Neural cell (in vitro differentiated cells): ENCODE data around the gene ACKR1. TPM values are rescaled to one million over a fixed set of nuclear protein-coding genes. Genes with fewer than 3 reads are reported as not detected.

ENCODE experiments used
- H2AFZ ChIP-seq: fragments of 200-600, 300-800 bp; sonication (generic), shearing (Covaris generic); 2 replicates; pipeline ENCODE4 v1.6.0; 2014; ENCODE audit warnings: low read depth, mild to moderate bottlenecking, antibody characterized with exemption, low read length, moderate library complexity
- H3F3A ChIP-seq: fragments of 200-600 bp; shearing (Covaris generic); 2 replicates; pipeline ENCODE4 v1.6.1; 2016; ENCODE audit warnings: mild to moderate bottlenecking, moderate library complexity, mixed read lengths, antibody characterized with exemption, low read length; ENCODE audit not compliant: insufficient read depth, poor library complexity, severe bottlenecking
- H3K27ac ChIP-seq: fragments of 200-600, 300-800 bp; sonication (generic), shearing (Covaris generic); 2 replicates; pipeline ENCODE4 v1.5.1; 2014; ENCODE audit warnings: mild to moderate bottlenecking, low read length, moderate library complexity
- H3K27me3 ChIP-seq: fragments of 300-800, 200-600 bp; sonication (generic), shearing (Covaris generic); 2 replicates; pipeline ENCODE4 v1.6.0; 2014; ENCODE audit warnings: mild to moderate bottlenecking, low read depth, low read length, moderate library complexity; ENCODE audit not compliant: insufficient read depth
- H3K36me3 ChIP-seq: fragments of 300-800, 200-600 bp; sonication (generic), shearing (Covaris generic); 2 replicates; pipeline ENCODE4 v1.5.1; 2014; ENCODE audit warnings: mild to moderate bottlenecking, antibody characterized with exemption, low read length, moderate library complexity; ENCODE audit not compliant: insufficient read depth
- H3K4me2 ChIP-seq: fragments of 300-800, 200-600 bp; sonication (generic), shearing (Covaris generic); 2 replicates; pipeline ENCODE4 v1.6.0; 2014; ENCODE audit warnings: mild to moderate bottlenecking, low read length
- H3K4me3 ChIP-seq: fragments of 300-800, 200-600 bp; sonication (generic), shearing (Covaris generic); 2 replicates; pipeline ENCODE4 v1.5.1; 2014; ENCODE audit warnings: mild to moderate bottlenecking, low read length, moderate library complexity
- H3K79me2 ChIP-seq: fragments of 200-600 bp; shearing (Covaris generic); replicated peaks from 2 replicates; pipeline ENCODE4 v1.6.0; 2014; ENCODE audit warnings: mild to moderate bottlenecking, low read length, moderate library complexity; ENCODE audit not compliant: insufficient read depth
- H3K9ac ChIP-seq: fragments of 300-800, 200-600 bp; sonication (generic), shearing (Covaris generic); 2 replicates; pipeline ENCODE4 v1.6.1; 2016; ENCODE audit warnings: mild to moderate bottlenecking, low read length, mixed read lengths
- H3K9me2 ChIP-seq: fragments of 200-600 bp; shearing (Covaris generic); 2 replicates; pipeline ENCODE4 v1.6.1; 2016; ENCODE audit warnings: mild to moderate bottlenecking, low read length, mixed read lengths; ENCODE audit not compliant: insufficient read depth
- H3K9me3 ChIP-seq: fragments of 200-600, 300-800 bp; sonication (generic), shearing (Covaris generic); 2 replicates; pipeline ENCODE4 v1.6.1; 2016; ENCODE audit warnings: mild to moderate bottlenecking, mixed run types, low read length, moderate library complexity, mixed read lengths
- H4K20me1 ChIP-seq: fragments of 200-600 bp; shearing (Covaris generic); 2 replicates; pipeline ENCODE4 v1.6.1; 2016; ENCODE audit warnings: mild to moderate bottlenecking, mixed run types; ENCODE audit not compliant: insufficient read depth
- EP300 ChIP-seq: fragments of 450-650 bp; conservative IDR thresholded peaks from 2 replicates; pipeline ENCODE4 v1.6.1; 2014; ENCODE audit warnings: antibody characterized with exemption, mild to moderate bottlenecking, moderate library complexity; ENCODE audit not compliant: poor library complexity, severe bottlenecking
- EZH2 ChIP-seq: fragments of 200-600, 300-800 bp; shearing (Covaris generic), sonication (generic); IDR thresholded peaks from 2 replicates; pipeline ENCODE4 v1.6.1; 2014; ENCODE audit warnings: antibody characterized with exemption, low read length, borderline replicate concordance, mild to moderate bottlenecking; ENCODE audit not compliant: insufficient read depth, poor library complexity, severe bottlenecking
- MXI1 ChIP-seq: fragments of 450-650 bp; conservative IDR thresholded peaks from 2 replicates; pipeline ENCODE4 v1.6.1; 2014; ENCODE audit warnings: antibody characterized with exemption, mild to moderate bottlenecking; ENCODE audit not compliant: poor library complexity, severe bottlenecking
- POLR2AphosphoS5 ChIP-seq: IDR thresholded peaks from 2 replicates; pipeline ENCODE4 v1.6.1; 2012
- RAD21 ChIP-seq: fragments of 450-650 bp; conservative IDR thresholded peaks from 2 replicates; pipeline ENCODE4 v1.6.1; 2014; ENCODE audit warnings: antibody characterized with exemption, mild to moderate bottlenecking, moderate library complexity
- SMC3 ChIP-seq: fragments of 450-650 bp; conservative IDR thresholded peaks from 2 replicates; pipeline ENCODE4 v1.6.1; 2014; ENCODE audit warnings: antibody characterized with exemption, mild to moderate bottlenecking, moderate library complexity; ENCODE audit not compliant: poor library complexity
- TAF1 ChIP-seq: IDR thresholded peaks from 2 replicates; pipeline ENCODE4 v1.6.1; 2012; ENCODE audit warnings: low read depth
- polyA plus RNA-seq: library from polyadenylated mRNA; depleted of rRNA; stranded (reverse); fragments of >200 nt; gene quantifications from 2 replicates; pipeline ENCODE4 v1.2.3, GENCODE V29; 2014
- TF ChIP-seq, protein P1 (sequence below): IDR thresholded peaks from 2 replicates; pipeline ENCODE4 v1.6.1; 2012; ENCODE audit warnings: borderline replicate concordance
- TF ChIP-seq, protein P2 (sequence below): fragments of 450-650 bp; IDR thresholded peaks from 2 replicates; pipeline ENCODE4 v1.5.1; 2014; ENCODE audit warnings: antibody characterized with exemption, mild to moderate bottlenecking, moderate library complexity; ENCODE audit not compliant: poor library complexity, severe bottlenecking

The ACKR1 gene
- polyA plus RNA-seq, 1 donor from 2014 or later, result 3.3 TPM

- no peaks in the 10 kb centered on the region for H3K27me3 ChIP-seq
- H3K9me3 ChIP-seq, result no peaks in the 10 kb centered on the region
- TF ChIP-seq EP300, result no peak
- TF ChIP-seq POLR2AphosphoS5, result no peak
- TF ChIP-seq EZH2, result no peak
- TF ChIP-seq, protein P1, sequence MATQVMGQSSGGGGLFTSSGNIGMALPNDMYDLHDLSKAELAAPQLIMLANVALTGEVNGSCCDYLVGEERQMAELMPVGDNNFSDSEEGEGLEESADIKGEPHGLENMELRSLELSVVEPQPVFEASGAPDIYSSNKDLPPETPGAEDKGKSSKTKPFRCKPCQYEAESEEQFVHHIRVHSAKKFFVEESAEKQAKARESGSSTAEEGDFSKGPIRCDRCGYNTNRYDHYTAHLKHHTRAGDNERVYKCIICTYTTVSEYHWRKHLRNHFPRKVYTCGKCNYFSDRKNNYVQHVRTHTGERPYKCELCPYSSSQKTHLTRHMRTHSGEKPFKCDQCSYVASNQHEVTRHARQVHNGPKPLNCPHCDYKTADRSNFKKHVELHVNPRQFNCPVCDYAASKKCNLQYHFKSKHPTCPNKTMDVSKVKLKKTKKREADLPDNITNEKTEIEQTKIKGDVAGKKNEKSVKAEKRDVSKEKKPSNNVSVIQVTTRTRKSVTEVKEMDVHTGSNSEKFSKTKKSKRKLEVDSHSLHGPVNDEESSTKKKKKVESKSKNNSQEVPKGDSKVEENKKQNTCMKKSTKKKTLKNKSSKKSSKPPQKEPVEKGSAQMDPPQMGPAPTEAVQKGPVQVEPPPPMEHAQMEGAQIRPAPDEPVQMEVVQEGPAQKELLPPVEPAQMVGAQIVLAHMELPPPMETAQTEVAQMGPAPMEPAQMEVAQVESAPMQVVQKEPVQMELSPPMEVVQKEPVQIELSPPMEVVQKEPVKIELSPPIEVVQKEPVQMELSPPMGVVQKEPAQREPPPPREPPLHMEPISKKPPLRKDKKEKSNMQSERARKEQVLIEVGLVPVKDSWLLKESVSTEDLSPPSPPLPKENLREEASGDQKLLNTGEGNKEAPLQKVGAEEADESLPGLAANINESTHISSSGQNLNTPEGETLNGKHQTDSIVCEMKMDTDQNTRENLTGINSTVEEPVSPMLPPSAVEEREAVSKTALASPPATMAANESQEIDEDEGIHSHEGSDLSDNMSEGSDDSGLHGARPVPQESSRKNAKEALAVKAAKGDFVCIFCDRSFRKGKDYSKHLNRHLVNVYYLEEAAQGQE, result no peak
- TF ChIP-seq SMC3, result no peak
- TF ChIP-seq, protein P2, sequence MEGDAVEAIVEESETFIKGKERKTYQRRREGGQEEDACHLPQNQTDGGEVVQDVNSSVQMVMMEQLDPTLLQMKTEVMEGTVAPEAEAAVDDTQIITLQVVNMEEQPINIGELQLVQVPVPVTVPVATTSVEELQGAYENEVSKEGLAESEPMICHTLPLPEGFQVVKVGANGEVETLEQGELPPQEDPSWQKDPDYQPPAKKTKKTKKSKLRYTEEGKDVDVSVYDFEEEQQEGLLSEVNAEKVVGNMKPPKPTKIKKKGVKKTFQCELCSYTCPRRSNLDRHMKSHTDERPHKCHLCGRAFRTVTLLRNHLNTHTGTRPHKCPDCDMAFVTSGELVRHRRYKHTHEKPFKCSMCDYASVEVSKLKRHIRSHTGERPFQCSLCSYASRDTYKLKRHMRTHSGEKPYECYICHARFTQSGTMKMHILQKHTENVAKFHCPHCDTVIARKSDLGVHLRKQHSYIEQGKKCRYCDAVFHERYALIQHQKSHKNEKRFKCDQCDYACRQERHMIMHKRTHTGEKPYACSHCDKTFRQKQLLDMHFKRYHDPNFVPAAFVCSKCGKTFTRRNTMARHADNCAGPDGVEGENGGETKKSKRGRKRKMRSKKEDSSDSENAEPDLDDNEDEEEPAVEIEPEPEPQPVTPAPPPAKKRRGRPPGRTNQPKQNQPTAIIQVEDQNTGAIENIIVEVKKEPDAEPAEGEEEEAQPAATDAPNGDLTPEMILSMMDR, result no peak
- TF ChIP-seq RAD21, result no peak
- TF ChIP-seq TAF1, result no peak
- TF ChIP-seq MXI1, result no peak
- H3F3A ChIP-seq, result no peaks in the 10 kb centered on the region
- H4K20me1 ChIP-seq, result no peaks in the 10 kb centered on the region
- H3K4me3 ChIP-seq, result no peak overlapping the region
- no peaks in the 10 kb centered on the region for H3K9me2 ChIP-seq
- no peak overlapping the region for H3K27ac ChIP-seq
- H2AFZ ChIP-seq, result no peak overlapping the region
- no peaks in the 10 kb centered on the region for H3K36me3 ChIP-seq
- no peak overlapping the region for H3K9ac ChIP-seq
- no peak overlapping the region for H3K4me2 ChIP-seq
- no peaks in the 10 kb centered on the region for H3K79me2 ChIP-seq
Observed at GRCh38 chr1:159209061-159209460, 4.4 kb downstream of the ACKR1 start.

GRCh38 chr1:159211331-159212136 lies 6.9 kb downstream of the ACKR1 start:
- Histone ChIP-seq H3K36me3 (no peaks in the 10 kb centered on the region), H3K4me3 (no peak overlapping the region), H3K27ac (no peak overlapping the region), H3K4me2 (no peak overlapping the region), H3F3A (no peaks in the 10 kb centered on the region), H3K27me3 (no peaks in the 10 kb centered on the region), H3K9me2 (no peaks in the 10 kb centered on the region), H3K9me3 (no peaks in the 10 kb centered on the region), H2AFZ (no peak overlapping the region), H4K20me1 (no peaks in the 10 kb centered on the region), H3K9ac (no peak overlapping the region), H3K79me2 (no peaks in the 10 kb centered on the region)
- TF ChIP-seq RAD21, result peak; percentile 90
- TF ChIP-seq SMC3, result peak; percentile 93
- no peak for TF ChIP-seq POLR2AphosphoS5
- no peak for TF ChIP-seq MXI1
- TF ChIP-seq, protein P2, result peak; percentile 91
